Muscle layer of colon (tissue), 2 donors: ENCODE data around the gene PQBP1.

ENCODE experiments used
- H3K27ac ChIP-seq: one replicate; pipeline ENCODE4 v1.7.0; 2013; ENCODE audit warnings: low read depth, mild to moderate bottlenecking, low read length, moderate library complexity
- H3K27me3 ChIP-seq, 2 donors: one replicate each; pipeline ENCODE4 v1.7.0; 2013; ENCODE audit warnings: low read length in 2 of 2, mild to moderate bottlenecking in 2 of 2; ENCODE audit not compliant: insufficient read depth in 2 of 2, control insufficient read depth in 1 of 2
- H3K36me3 ChIP-seq: one replicate; pipeline ENCODE4 v1.7.0; 2013; ENCODE audit warnings: mild to moderate bottlenecking, low read length; ENCODE audit not compliant: insufficient read depth
- H3K4me1 ChIP-seq: one replicate; pipeline ENCODE4 v1.7.0; 2013; ENCODE audit warnings: mild to moderate bottlenecking, low read length; ENCODE audit not compliant: insufficient read depth
- H3K4me3 ChIP-seq, 2 donors: one replicate each; pipeline ENCODE4 v1.7.0; 2013; ENCODE audit warnings: low read length in 2 of 2, low read depth in 1 of 2, mild to moderate bottlenecking in 1 of 2, moderate library complexity in 1 of 2
- H3K9ac ChIP-seq: one replicate; pipeline ENCODE4 v1.7.0; 2013; ENCODE audit warnings: low read length
- H3K9me3 ChIP-seq: one replicate; pipeline ENCODE4 v1.7.0; 2013; ENCODE audit warnings: mild to moderate bottlenecking, low read length
- donor health status: abdominal sarcoma.
- donor health status: Adenocarcinoma of cecum.

PQBP1 gene

GRCh38 chrX:48945517-48946348 is 48.0 kb downstream of the PQBP1 start:
- Histone ChIP-seq H3K27me3 (no peaks in the 10 kb centered on the region), H3K36me3 (peaks cover 6% of the 10 kb centered on the region), H3K4me1 (peaks cover 4% of the 10 kb centered on the region), H3K9me3 (no peaks in the 10 kb centered on the region), H3K4me3 (no peak overlapping the region), H3K27ac (no peak overlapping the region), H3K9ac (no peak overlapping the region)

GRCh38 chrX:48948589-48948988 is 50.9 kb downstream of the PQBP1 start:
- Histone ChIP-seq H3K9me3 (no peaks in the 10 kb centered on the region), H3K9ac (no peak overlapping the region), H3K36me3 (peaks cover 4% of the 10 kb centered on the region), H3K4me1 (peaks cover 14% of the 10 kb centered on the region), H3K4me3 (no peak overlapping the region), H3K27ac (no peak overlapping the region), H3K27me3 (no peaks in the 10 kb centered on the region)
